IMR-90 (cell line): Measurements from ENCODE around the gene NAA10. TPM values are rescaled to one million over a fixed set of nuclear protein-coding genes. Genes with fewer than 3 reads are reported as not detected.

Source experiments
- ATAC-seq: fragments of 200-7000 bp; cut with Tn5 transposase; 2 replicates; pipeline ENCODE4 v1.9.1; 2020; ENCODE audit warnings: low read depth, mild to moderate bottlenecking, moderate library complexity
- BruUV-seq: library from RNA; stranded (reverse); fragments of 400-500 nt; replicated peaks from 2 replicates; lab custom pipeline; 2021; lab: Mats Ljungman, UMichigan
- CTCF ChIA-PET: fragments of 300-600 bp; formaldehyde crosslinking; extraction: SDS; loops from one replicate; lab custom pipeline; 2021; ENCODE audit warnings: antibody characterized with exemption; lab: Yijun Ruan, JAX
- POLR2A ChIA-PET: fragments of 300-600 bp; sonication (Branson Sonifier 250); formaldehyde crosslinking; loops from one replicate; lab custom pipeline; 2022; ENCODE audit warnings: antibody characterized with exemption; ENCODE audit not compliant: unreplicated experiment; lab: Charles Lee
- DNase-seq: peaks from one replicate; pipeline ENCODE4 v3.0.0; 2013
- H2AFZ ChIP-seq: replicated peaks from 2 replicates; pipeline ENCODE3; 2013; ENCODE audit warnings: low read length, mild to moderate bottlenecking; ENCODE audit not compliant: poor library complexity
- H2AK5ac ChIP-seq: 2 replicates; pipeline ENCODE4 v1.6.1; 2013; ENCODE audit warnings: low read depth, low read length, inconsistent platforms
- H2AK9ac ChIP-seq: replicated peaks from 2 replicates; pipeline ENCODE3; 2013; ENCODE audit warnings: mild to moderate bottlenecking, low read depth, low read length, moderate library complexity; ENCODE audit not compliant: poor library complexity
- H2BK120ac ChIP-seq: 2 replicates; pipeline ENCODE4 v1.6.1; 2013; ENCODE audit warnings: low read depth, low read length, inconsistent platforms
- H2BK15ac ChIP-seq: 3 replicates; pipeline ENCODE4 v1.6.1; 2013; ENCODE audit warnings: low read depth, low read length, inconsistent platforms
- H2BK20ac ChIP-seq: 2 replicates; pipeline ENCODE4 v1.6.1; 2013; ENCODE audit warnings: low read depth, mild to moderate bottlenecking, inconsistent platforms, low read length, moderate library complexity
- H2BK5ac ChIP-seq: 2 replicates; pipeline ENCODE4 v1.6.1; 2013; ENCODE audit warnings: mild to moderate bottlenecking, low read depth, low read length, inconsistent platforms; ENCODE audit not compliant: poor library complexity, severe bottlenecking
- H3K14ac ChIP-seq: replicated peaks from 2 replicates; pipeline ENCODE4 v1.6.1; 2013; ENCODE audit warnings: low read depth, low read length, inconsistent platforms
- H3K18ac ChIP-seq: 2 replicates; pipeline ENCODE4 v1.6.1; 2013; ENCODE audit warnings: low read depth, low read length, control low read depth
- H3K23ac ChIP-seq: 2 replicates; pipeline ENCODE4 v1.6.1; 2013; ENCODE audit warnings: low read depth, low read length, inconsistent platforms
- H3K27ac ChIP-seq: 2 replicates; pipeline ENCODE4 v1.5.1; 2013; ENCODE audit warnings: mild to moderate bottlenecking, control low read depth, low read length; ENCODE audit not compliant: insufficient read depth
- H3K27me3 ChIP-seq: 2 replicates; pipeline ENCODE4 v1.6.1; 2013; ENCODE audit warnings: low read length; ENCODE audit not compliant: control insufficient read depth, insufficient read depth
- H3K36me3 ChIP-seq: 2 replicates; pipeline ENCODE4 v1.6.1; 2013; ENCODE audit warnings: low read length, mixed read lengths; ENCODE audit not compliant: control insufficient read depth, insufficient read depth
- H3K4ac ChIP-seq: 2 replicates; pipeline ENCODE4 v1.6.1; 2013; ENCODE audit warnings: low read depth, low read length, inconsistent platforms
- H3K4me1 ChIP-seq: 2 replicates; pipeline ENCODE4 v1.6.1; 2013; ENCODE audit warnings: low read length, mixed read lengths; ENCODE audit not compliant: control insufficient read depth, insufficient read depth
- H3K4me2 ChIP-seq: 2 replicates; pipeline ENCODE4 v1.6.1; 2013; ENCODE audit warnings: low read depth, mild to moderate bottlenecking, control low read depth, low read length, moderate library complexity
- H3K4me3 ChIP-seq: 2 replicates; pipeline ENCODE4 v1.5.1; 2013; ENCODE audit warnings: low read depth, mild to moderate bottlenecking, control low read depth, low read length, moderate library complexity; ENCODE audit not compliant: insufficient read depth
- H3K56ac ChIP-seq: 2 replicates; pipeline ENCODE4 v1.6.1; 2013; ENCODE audit warnings: low read length, inconsistent platforms; ENCODE audit not compliant: insufficient read depth; ENCODE audit errors: extremely low read depth
- H3K79me1 ChIP-seq, 2 experiments: 2 replicates each; pipeline ENCODE4 v1.6.1; 2013; ENCODE audit warnings: low read length in 2 of 2, inconsistent platforms in 1 of 2, low read depth in 1 of 2
- H3K9ac ChIP-seq: 2 replicates; pipeline ENCODE4 v1.6.1; 2013; ENCODE audit warnings: low read depth, low read length, control low read depth
- H3K9me1 ChIP-seq: 2 replicates; pipeline ENCODE4 v1.6.1; 2013; ENCODE audit warnings: low read length, inconsistent platforms; ENCODE audit not compliant: insufficient read depth
- H3K9me3 ChIP-seq: 2 replicates; pipeline ENCODE4 v1.6.1; 2013; ENCODE audit warnings: low read length; ENCODE audit not compliant: control insufficient read depth, insufficient read depth
- H4K20me1 ChIP-seq: 2 replicates; pipeline ENCODE4 v1.6.1; 2013; ENCODE audit warnings: low read length, inconsistent platforms; ENCODE audit not compliant: insufficient read depth
- H4K5ac ChIP-seq: 2 replicates; pipeline ENCODE4 v1.6.1; 2013; ENCODE audit warnings: mild to moderate bottlenecking, low read depth, low read length, control low read depth
- H4K8ac ChIP-seq, 2 experiments: 2 replicates each; pipeline ENCODE4 v1.6.1; 2013; ENCODE audit warnings: low read depth in 2 of 2, low read length in 2 of 2, control low read depth in 1 of 2, inconsistent platforms in 1 of 2
- H4K91ac ChIP-seq: 2 replicates; pipeline ENCODE4 v1.6.1; 2013; ENCODE audit warnings: low read depth, low read length, inconsistent platforms; ENCODE audit not compliant: insufficient read depth
- MAFK ChIP-seq: IDR thresholded peaks from 2 replicates; pipeline ENCODE4 v1.6.1; 2012; ENCODE audit warnings: low read depth, low read length, improper control_type of control experiment
- MAZ ChIP-seq: IDR thresholded peaks from 2 replicates; pipeline ENCODE4 v1.6.1; 2012; ENCODE audit warnings: low read depth, mild to moderate bottlenecking, low read length, improper control_type of control experiment, moderate library complexity, borderline replicate concordance
- NFE2L2 ChIP-seq: fragments of 150-350 bp; IDR thresholded peaks from 2 replicates; pipeline ENCODE4 v1.6.1; 2016; ENCODE audit warnings: low read depth, mild to moderate bottlenecking, low read length
- POLR2A ChIP-seq: IDR thresholded peaks from 2 replicates; pipeline ENCODE4 v1.6.1; 2012; ENCODE audit warnings: mild to moderate bottlenecking, low read depth, low read length
- WGBS, 2 experiments: methylation state at CpG; one replicate each; pipeline versions ENCODE4 v1.1.5 to v1.1.7; 2013; ENCODE audit warnings: missing lambda C conversion rate in 2 of 2; ENCODE audit not compliant: insufficient read length in 1 of 2; ENCODE audit errors: extremely low coverage in 2 of 2; 5-methylcytosine and 5-hydroxymethylcytosine counted together
- dilution Hi-C: fragments of 300-500 bp; cut with HindIII; formaldehyde crosslinking; loops from one replicate; pipeline ENCODE4 v1.14.3; 2018; ENCODE audit warnings: low sequenced_read_pairs; ENCODE audit not compliant: unreplicated experiment
- in situ Hi-C: fragments of 300-500 bp; cut with MboI; formaldehyde crosslinking; loops from 3 replicates; pipeline ENCODE4 v1.14.3; 2019; ENCODE audit warnings: low sequenced_read_pairs, inconsistent platforms, mixed read lengths
- intact Hi-C: fragments of 100-400 bp; cut with micrococcal nuclease; formaldehyde crosslinking; loops from 2 replicates; pipeline ENCODE4 v1.10.0; 2022
- polyA plus RNA-seq, 3 experiments: library from polyadenylated mRNA; depleted of rRNA; stranded (reverse); fragments of >200 nt; gene quantifications; 2 replicates each; pipeline ENCODE4 v1.2.3, GENCODE V29; 2012; ENCODE audit warnings: low replicate concordance in 1 of 3
- total RNA-seq: library from RNA; depleted of rRNA; stranded (reverse); fragments of >200 nt; gene quantifications from 2 replicates; pipeline ENCODE4 v1.2.3, GENCODE V29; 2012

NAA10 gene
- total and polyA plus RNA-seq, 2 of the 4 experiments (the other 2 are of a cell fraction), result 98.6 to 172 TPM

DNA sequence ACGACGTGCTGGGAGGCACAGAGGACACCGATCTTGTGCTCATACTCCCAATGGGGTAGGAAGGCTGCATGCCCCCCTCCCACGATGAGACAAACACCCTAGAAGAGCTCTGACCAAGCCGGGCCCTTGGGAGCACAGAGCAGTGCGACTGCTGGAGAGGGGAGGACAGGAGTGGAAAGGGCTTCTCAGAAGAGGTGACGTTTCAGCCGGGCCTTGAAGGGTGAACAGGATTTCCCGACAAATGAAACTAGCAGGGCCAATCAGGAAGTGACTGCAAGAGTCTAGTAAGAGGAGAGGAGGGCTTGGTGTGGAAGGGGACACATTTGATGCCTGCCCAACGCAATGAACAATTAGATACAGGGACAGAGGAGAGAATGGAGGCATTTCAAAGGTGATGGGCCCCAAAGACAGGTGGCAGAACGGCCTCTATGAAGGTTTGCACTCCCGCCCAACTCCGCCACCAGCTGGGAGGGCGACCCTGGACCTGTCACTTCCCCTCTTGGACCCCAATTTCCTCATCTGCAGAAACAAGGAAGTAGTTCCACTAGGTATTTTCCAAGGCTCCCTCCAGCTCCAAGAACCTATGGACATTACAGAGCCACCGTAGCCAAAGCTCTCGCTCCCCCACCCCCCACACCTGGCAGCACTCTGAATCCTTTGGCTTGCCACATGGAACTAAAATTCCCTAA is 32.8 kb upstream of the NAA10 start:
- WGBS, 2 experiments, result 56% methylated on average over 7 of the region's 16 CpGs; no CpG with 5 or more reads in 1 of the 2 experiments
- Histone ChIP-seq H3K9ac (no peak overlapping the region), H3K27me3 (no peaks in the 10 kb centered on the region), H3K18ac (no peak overlapping the region), H4K8ac (no peak overlapping the region), H3K9me3 (no peaks in the 10 kb centered on the region), H3K4me3 (no peak overlapping the region), H2BK15ac (no peak overlapping the region), H3K4me1 (peaks cover 18% of the 10 kb centered on the region), H2AK9ac (peak overlapping the region; percentile 31), H3K56ac (no peak overlapping the region), H3K36me3 (peaks cover 11% of the 10 kb centered on the region), H2BK20ac (no peak overlapping the region), H3K27ac (peak overlapping the region; percentile 4; the same call in 1 of the 2 replicates), H3K79me1 (peaks cover 0 to 15% of the 10 kb centered on the region in 2 experiments; a peak in 2 of 4 replicates), H3K23ac (peak overlapping the region; percentile 33; the same call in 1 of the 2 replicates), H3K14ac (no peak overlapping the region), H4K5ac (no peak overlapping the region), H3K4me2 (peak overlapping the region; percentile 8; the same call in 1 of the 2 replicates), H2BK5ac (no peak overlapping the region), H4K20me1 (peaks cover 75% of the 10 kb centered on the region), H2AK5ac (no peak overlapping the region), H2AFZ (no peak overlapping the region), H2BK120ac (no peak overlapping the region), H4K91ac (no peak overlapping the region), H3K9me1 (peaks cover 9% of the 10 kb centered on the region; the same call in 1 of the 2 replicates), H3K4ac (no peak overlapping the region)
- ChIA-PET POLR2A (no interaction called here), CTCF (interaction anchor here (0.9 kb wide), 1 partner anchor 20 kb away, joined by 3 read pairs; no protein-coding TSS in a partner anchor)
- no TSS peak for BruUV-seq
- in situ Hi-C loops (loop anchor here (10.0 kb wide), 1 partner anchor 203 kb away; the partner anchor contains the start of gene PLXNB3), intact Hi-C loops (no loop called here), dilution Hi-C loops (no loop called here)
- DNase-seq, result no peak
- no peak for ATAC-seq
- TF ChIP-seq MAZ, result no peak
- no peak for TF ChIP-seq POLR2A
- no peak for TF ChIP-seq MAFK
- TF ChIP-seq NFE2L2, result no peak
